NCI-H748 (cell line): ENCODE measurements around the gene MED15.

Source experiments
- DNase-seq: peaks from one replicate; lab custom pipeline; 2025; ENCODE audit not compliant: unreplicated experiment; lab: John Stamatoyannopoulos, UW

Gene MED15

DNA sequence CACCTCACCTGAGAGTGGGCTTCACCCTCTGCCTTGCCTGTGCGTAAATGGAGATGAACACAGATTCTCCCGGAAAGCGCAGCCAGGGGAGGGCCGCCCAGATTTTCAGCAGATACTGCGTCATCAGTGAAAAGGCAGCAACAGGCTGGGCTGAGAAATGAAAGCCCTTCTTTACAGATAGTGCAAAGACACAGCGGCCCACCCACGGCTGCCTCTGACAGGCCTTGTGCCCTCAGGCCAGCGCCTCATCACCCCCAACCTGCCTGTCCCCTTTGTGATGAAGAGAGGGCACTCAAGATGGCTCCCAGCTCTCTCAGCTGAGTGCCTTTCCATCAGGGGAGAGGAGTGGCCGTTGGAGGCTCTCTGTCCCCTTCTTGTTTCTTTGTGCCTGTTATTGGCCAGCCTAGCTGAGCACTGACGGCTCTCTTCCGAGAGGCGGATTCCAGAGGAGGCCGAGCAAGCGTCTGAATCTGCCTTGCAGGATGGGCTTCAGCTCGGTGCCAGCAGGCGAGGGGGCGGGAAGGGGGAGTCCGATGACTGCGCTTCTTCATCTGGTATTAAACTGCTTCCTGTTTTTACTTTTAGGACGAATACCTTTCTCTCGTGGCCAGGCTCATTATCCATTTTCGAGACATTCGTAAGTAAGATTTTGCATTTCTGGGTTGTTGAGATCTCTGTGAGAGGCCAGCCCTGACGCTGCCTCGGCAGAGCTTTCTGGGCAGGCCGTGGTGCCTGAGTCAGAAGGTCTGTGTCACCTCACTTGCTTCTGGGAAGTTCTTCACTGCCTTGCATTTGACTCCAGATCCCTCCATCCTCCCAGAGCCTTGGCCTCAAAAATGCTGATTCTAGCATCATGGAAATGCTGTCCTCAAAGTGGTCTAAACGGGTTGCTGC is 43.7 kb downstream of the MED15 start:
- DNase-seq = no peak

DNA sequence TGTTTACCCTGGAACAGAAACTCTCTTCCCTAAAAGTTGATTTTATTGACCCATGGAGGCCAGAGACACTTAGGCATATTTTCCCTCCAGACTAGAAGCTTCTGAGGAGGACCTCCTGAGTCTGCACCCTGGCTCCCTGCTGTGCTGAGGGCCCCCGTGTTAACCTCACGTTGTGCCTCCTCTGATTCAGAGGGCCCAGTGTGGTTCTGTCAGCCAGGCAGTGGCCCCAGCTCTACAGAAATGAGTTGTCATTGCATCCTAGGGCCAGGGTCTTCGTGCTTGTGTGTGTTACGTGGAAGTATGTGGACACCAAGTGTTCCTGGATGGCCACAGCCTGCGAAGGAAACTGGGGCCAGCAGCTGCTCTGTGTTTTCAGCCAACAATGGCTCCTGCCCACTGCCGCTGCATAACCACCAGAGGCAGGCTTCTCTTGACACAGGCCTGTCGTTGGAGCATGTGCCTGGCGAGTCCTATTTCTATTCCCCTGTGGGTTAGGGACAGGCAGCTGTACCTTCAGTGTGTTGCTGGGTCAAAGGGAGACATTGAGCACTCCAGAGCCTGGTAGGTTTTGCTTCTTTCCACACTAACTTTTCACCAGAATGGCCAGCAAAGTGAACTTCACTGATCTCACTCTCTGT is 44.5 kb downstream of the MED15 start:
- DNase-seq = no peak

DNA sequence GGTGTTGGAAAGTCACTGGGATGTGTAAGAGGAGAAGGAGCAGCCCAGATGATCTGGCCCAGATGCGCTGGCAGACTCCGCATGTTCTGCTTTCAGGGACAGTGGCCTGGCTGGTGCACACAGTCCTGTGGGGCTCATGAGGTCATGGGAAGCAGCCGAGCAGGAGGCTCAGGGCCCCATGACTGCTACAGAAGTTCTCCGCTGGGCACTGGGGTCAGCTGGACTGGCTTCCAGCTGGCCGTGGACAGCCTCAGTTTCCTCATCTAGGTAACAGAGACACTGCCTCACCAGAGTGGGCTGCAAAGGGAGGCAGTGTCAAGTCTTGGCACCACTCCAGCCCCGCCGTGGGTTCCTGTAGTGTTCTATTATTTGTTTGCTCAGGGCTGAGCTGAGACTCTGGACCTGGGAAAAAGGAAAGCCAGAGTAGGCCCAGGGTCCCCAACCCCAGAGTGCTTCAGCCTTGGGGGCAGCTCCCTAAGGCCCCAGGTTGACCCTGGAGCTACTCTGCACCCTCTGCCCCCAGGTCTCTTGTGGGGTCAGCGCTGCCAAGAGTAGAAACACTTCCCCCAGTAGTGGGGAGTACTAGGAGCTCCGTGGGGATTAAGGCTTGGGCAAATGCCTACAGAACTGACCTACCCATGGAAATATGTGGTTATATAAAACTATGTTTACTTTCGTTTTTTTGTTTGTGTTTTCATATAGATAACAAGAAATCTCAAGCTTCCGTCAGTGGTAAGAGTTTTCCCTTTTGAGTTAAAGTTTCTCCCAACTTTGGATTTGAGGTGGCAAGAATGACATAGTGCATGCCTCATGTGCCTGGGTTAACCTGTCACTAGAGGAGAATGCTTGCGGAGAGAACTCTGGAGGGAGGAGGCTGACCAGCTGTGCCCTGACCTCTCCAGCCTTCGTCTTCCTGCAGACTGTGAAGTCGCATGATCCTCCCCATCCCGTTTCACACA is 45.3 kb downstream of the MED15 start:
- DNase-seq = no peak

DNA sequence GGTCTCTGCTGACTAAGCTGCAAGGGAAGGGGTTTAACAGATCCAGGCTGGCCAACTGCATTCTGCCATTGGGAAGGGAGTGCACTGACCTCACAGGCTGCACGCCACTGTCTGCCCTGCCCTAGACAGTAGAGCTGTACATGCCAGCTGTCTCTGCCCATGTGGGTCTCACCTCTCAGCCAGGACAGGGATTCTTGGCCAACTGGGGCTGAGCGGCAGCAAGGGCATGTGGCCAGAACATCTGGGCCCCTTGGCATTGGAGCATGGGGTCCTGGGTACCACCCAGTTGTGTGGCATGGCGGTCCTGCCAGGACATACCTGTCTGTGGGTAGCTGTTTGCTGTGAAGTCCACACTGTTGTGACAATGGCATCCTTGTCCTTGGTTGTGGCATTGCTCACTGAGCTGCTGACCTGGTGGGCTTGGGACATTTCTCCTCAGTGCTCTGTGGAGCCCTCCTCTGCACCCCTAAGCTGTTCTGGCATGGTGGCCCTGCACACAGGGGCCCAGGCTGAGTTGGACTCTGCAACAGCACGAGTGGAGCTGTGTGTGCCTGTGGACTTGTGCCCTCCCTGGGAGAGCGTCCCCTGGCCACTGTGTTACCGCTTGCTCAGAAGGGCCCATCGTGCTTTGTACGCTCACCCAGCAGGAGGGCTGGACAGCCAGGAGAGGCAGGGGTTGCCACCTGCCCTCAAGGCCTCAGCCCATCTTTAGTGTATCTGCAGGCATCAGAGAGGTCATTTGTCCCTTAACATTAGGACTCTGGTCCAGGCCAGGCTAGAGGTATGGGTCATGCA is 46.7 kb downstream of the MED15 start:
- DNase-seq = no peak

DNA sequence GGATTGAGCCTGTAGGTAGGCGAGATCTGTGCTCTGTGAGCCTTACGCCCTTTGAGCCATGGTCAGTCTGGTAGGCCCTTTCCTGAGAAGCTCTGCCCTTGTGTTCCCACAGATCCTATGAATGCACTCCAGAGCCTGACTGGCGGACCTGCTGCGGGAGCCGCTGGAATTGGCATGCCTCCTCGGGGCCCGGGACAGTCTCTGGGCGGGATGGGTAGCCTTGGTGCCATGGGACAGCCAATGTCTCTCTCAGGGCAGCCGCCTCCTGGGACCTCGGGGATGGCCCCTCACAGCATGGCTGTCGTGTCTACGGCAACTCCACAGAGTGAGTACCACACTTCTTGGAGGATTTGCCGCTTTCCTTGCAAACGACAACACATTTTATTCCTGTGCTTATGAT is 47.4 kb downstream of the MED15 start:
- no peak for DNase-seq

DNA sequence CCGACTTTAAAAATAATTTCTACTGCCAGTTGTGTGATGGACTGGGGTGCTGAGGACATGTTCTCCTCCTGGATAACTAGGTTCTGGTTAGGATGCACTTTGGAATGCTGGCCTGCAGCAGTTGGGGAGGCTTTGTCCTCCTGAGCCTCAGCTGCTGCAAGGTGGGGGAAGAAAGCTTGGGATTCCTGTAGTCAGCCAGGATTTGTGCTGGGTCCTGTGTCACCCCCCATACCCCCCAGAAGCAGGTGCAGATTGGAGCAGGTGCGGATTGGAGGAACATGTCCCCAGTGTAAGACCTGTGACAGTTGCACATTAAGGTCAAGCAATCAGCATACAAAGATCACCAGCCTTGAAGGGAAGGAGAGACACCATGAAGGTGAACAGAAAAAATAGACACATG is 51.1 kb downstream of the MED15 start:
- DNase-seq = no peak

DNA sequence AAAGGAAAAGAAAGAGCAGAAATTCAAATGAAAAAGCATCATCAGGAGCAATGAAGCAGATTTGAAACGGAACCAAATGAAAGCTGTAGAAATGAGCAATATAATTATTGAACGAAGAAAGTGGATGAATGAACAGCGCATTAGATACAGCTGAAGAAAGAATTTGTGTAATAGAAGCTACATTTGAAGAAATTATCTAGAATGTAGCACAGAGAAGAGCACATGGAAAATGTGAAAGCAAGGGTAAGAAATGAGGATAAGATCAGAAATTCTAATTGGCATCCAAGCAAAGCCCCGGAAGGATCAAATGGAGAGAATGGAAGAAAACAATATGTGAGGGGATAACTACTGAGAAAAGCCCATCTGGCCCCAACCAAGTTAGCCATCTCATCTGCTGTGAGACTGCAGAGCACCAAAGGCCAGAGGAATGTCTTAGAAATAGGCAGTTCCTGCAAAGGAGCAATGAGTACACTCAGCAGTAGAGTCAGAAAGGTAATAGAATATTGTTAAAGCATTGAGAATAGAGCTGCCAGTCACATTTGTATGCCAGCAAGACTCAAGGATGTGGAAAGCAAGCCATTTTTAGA is 51.9 kb downstream of the MED15 start:
- DNase-seq = no peak

DNA sequence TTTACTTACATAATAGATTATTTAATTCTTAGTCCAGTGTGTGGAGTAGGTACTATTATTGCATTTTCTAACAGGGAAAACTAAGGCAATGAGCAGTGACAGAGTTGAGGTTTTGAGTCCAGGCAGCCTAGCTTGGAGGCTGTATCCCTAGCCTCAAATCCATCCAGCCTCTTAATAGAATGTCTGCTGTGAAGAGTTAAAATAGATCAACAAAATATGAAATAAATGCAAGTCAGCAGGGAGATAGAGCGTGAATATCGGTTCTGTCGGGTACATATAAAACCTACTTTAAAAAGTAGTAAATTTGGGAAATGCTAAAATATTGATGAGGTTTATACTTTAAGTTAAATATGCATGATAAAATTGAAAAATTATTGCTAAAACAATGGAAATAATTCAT is 53.3 kb downstream of the MED15 start:
- no peak for DNase-seq

DNA sequence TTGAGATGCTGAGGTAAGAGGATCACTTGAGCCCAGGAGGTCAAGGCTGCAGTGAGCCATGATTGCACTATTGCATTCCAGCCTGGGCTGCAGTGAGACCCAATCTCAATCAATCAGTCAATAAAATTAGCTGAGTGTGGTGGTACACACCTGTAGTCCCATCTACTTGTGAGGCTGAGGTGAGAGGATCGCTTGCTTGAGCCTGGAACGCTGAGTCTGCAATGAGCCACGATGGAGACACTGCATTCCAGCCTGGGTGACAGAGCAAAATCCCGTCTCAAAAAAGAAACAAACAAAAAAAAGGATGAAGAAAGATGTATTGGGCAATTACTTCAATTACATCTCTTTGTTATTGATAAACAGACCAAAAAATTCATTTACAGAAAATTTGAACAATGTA is 54.5 kb downstream of the MED15 start:
- DNase-seq = no peak

DNA sequence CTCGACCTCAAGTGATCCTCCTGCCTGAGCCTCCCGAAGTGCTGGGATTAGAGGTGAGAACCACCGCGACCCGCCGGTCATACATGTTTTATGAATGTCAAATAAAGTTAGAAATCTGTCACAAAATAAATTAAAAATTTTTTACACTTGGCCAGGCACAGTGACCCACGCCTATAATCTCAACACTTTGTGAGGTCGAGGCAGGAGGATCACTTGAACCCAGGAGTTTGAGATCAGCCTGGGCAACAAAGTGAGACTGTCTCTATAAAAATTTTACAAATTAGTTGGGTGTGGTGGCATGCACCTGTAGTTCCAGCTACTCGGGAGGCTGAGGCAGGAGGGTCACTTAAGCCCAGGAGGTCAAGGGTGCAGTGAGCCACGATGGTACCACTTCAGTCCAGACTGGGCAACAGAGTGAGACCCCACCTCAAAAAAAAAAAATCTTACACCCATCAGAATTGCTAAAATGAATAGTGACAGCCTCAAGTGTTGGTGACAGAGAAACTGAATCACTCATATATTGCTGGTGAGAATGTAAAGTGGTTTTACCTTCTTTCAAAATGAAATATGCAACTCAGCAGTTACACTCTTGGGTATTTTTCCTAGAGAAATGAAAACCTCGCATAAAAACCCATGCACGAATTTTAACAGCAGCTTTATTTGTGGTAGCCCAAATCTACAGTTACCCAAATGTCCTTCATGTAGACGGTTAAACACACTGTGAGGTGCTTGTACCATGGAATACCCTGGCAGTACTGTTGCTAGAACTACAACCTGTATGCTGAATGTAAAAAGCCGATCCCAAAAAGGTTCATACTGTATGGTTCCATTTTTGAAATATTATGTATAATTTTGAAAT is 55.4 kb downstream of the MED15 start:
- no peak for DNase-seq

DNA sequence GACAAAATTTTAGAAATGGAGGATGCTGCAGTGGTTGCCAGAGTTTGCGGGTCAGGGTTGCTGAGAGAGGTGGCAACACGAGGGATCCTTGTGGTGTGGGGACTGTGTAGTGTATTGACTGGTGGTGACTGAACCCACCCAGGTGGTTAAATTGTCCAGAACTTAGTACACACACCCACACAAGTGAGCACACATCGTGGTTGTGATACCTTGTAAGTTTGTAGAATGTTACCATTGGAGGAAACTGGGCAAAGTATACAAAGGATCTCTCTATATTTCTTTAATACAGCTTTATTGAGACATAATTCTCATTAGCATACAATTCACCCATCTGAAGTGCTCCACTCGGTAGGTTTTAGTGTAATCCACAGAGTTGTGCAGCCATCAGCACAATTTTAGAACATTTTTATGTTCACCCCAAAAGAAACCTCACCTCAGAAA is 56.1 kb downstream of the MED15 start:
- DNase-seq = no peak

DNA sequence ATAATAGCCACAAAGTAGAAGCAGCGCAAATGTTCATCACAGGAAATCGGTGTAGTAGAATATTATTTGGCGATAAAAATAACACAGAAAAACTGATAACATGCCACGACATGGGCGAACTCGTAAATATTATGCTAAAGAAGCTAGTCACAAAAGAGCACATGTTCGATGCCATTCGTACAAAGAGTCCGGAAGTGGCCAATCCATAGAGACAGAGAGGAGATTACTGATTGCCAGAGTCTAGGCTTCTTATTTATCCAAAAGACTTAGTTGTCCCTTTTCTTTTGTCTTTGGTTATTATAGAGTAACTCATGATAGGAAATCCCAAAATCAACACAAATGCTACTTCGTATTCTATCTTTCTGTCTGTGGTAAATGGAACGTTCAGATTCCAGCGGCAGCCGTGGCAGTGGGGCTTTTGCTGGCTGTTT is 56.5 kb downstream of the MED15 start:
- DNase-seq = no peak

DNA sequence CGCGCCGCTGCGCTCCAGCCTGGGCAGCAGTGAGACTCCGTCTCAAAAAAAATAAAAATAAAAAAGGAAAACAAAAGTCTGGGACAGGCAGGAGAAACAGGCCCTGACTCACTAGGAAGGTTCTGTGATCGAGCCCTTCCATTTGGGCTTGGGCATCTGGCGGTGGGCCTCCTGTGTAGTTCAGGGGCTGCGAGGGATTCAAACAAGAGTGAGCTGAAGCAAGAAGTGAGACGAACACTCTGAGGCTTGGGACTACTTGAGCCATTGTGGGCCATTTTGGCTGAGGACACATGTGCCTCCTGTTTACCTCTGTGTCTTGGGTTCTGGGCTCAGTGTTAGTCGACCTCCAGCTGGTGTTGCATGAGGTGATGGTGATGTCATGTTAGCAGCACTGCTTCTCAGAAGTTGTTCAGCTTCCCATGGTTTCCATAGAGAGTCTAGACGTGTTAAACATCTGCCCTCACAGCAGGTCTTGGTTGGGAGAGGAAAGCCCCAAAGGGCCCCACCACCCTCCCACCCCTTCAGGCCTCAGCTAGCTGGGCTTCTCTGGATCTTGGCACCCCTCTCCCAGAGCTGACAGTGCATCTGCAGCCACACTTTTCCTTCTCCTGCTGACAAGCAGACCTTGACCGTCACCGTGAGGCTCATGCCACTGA is 57.8 kb downstream of the MED15 start:
- DNase-seq = no peak

DNA sequence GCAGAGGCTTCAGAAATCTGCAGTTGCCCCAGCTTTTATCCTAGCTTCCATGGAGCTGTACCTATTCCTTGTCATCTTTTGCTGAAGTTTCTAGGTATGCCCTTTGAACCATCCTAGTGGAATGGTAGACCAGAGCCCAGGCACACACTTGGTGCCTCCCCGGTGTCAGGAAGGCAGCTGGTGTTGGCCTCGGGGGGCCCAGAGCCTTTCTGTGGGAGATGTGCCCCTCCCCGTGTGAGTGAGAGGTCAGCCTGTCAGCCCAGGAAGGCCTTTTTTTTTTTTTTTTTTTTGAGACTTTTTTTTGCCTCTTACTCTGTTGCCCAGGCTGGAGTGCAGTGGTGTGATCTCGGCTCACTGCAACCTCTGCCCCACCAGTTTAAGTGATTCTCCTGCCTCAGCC is 58.4 kb downstream of the MED15 start:
- DNase-seq = no peak

DNA sequence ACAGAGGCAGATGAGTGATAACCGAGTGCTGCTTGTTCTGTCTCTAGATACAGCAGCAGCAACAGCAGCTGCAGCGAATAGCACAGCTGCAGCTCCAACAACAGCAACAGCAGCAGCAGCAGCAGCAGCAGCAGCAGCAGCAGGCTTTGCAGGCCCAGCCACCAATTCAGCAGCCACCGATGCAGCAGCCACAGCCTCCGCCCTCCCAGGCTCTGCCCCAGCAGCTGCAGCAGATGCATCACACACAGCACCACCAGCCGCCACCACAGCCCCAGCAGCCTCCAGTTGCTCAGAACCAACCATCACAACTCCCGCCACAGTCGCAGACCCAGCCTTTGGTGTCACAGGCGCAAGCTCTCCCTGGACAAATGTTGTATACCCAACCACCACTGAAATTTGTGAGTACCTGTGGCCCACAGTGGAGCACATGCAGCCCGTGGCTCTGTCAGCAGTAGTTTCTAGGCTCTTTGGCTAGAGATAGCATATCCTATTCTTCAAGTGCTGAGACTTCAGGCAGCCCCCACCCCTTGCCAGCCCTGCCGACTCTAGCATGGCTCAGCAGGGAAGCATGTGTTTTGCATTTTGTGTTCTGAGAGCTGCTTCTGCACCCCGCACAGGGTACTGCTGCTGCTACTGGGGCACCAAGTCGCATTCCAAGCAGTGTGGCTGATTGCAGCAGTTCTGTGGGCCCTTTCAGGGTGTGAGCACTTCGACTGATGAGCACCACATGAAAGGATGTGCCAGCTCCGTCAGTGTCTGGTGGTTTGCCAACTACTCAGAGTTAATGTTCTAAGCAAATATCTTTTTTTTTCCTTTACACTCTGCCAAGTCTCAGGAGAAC is 59.2 kb downstream of the MED15 start:
- no peak for DNase-seq

DNA sequence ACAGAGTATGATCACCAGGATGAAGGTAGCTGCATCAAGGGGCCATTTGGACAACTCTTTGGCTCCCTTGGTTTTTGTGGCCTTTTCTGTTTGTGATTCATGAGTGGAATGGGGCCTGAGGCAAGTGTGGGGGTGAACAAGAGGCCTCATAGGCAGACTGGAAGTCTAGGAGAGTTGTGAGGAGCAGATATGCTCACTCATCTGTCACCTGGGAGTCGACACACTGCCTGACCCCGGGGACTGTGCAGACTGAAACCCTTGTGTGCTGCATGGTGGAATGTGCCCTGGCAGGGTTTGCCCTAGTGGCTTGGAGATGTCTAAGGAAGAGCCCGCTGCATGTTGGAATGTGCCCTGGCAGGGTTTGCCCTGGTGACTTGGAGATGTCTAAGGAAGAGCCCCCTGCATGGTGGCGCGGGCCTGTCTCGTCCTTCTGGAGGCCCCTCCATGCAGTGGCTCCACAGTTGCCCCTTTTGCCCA is 60.0 kb downstream of the MED15 start:
- DNase-seq = no peak

DNA sequence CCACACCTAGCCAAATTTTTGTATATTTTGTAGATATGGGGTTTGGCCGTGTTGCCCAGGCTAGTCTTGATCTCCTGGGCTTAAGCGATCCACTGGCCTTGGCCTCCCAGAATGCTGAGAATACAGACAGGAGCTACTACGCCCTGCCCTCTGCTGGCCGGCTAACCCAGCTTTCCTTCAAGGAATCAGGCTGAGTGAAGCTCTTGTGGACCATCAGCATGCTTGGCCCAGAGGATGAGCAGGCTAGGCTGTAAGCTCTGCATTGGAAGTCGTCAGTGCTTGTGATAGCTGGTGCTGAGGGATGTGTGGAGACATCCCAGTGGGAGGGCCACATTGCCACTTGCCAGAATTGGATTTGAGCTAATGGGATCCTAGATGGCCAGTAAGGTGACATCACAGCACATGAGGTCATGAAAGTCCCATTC is 60.6 kb downstream of the MED15 start:
- DNase-seq = no peak
